ENCODE results near the gene GTF3C6.
A peak's percentile ranks its signal among the peaks of the same experiment; 100 is the strongest.
"Not testable (repeated sequence)": the region's sequence is repeated elsewhere in the genome, so short reads cannot be mapped to it uniquely, and the experiment has no call there.

GTF3C6 gene

DNA sequence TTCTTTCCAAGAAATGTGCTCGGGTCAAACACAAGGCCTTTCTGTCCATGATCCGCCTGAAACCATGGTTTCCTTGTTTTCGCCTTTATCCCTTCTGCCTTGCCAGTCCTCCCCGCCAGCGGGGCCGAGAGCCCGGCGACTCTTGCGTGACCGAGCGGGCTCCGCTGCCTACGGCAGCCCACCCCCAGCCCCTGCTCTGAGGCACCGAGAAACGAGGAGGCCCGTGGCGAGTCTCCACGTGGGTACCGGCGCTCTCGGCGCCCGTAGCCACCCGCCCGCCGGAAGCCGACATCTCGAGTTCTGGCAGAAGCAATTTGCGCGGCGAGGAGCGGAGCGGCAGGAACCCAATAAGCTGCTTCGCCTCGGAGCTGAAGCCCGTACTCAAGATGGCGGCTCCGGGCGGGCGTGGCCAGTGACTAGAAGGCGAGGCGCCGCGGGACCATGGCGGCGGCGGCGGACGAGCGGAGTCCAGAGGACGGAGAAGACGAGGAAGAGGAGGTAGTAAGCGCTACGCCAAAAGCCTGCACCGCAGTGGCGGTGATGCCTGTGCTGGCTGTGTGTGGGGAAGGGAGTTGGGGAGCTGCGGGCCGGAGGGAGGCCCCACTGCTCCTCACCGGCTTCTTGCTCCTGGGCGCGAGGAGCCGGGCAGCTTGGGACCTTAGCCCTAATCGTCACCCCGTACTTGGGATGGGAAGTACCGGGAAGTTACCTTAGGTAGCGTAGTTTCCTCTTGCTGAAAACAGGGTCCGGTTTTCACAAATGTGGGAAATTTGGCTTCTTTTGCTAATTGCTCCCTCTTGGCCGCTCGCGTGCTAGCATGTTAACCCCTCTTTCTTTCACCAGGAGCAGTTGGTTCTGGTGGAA, at the start of gene GTF3C6:
TSS of gene GTF3C6 (plus strand) at position 378 of the 864 bp plus-strand sequence. CDS start at position 442, 64 bp downstream.
- DNase-seq, result peak; percentile 92 to 94

GRCh38 chr6:110930781-110931180, 27.7 kb upstream of the GTF3C6 start:
- no peak for DNase-seq

GRCh38 chr6:110933912-110934311, 24.6 kb upstream of the GTF3C6 start:
- no peak for DNase-seq

DNA sequence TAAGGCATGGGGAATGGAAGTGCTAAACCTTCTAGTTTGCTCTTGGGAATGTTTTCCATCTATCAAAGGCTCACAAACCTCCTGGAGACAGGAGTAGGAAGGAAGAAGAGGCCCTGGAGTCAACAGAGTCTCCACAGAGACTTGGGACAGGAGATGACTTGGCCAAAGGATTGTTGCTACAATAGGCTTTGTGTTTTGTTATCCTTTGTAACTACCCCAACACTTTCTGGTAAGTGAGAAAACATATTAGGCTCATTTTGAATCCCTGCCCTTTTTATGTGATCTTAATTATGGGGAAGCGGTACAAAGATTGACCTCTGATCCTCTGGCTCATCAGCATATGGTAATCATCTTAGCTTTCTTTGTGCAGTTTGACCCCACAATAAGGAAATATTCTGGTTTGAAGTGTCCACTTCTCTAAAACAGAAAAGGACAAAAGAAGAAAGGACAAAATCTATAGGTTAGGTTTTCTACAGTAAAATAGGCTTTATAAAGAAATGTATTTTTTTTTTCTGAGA, 24.1 kb upstream of the GTF3C6 start:
- DNase-seq, result no peak

DNA sequence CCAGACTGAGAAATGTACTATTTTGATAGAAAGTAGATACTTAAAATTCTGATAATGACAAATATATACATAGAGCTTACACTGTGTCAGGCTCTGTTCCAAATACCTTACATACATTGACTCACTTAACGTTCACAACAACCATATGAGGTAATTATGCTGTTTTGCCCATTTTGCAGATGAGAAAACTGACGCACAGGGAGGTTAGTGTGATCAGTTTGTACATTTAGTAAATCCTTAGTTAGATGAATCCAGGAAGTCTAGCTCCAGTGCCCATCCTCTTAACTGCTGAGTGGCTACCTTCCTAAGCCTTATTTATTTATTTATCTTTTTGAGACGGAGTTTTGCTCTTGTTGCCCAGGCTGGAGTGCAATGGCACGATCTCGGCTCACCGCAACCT, 23.3 kb upstream of the GTF3C6 start:
- no peak for DNase-seq

DNA sequence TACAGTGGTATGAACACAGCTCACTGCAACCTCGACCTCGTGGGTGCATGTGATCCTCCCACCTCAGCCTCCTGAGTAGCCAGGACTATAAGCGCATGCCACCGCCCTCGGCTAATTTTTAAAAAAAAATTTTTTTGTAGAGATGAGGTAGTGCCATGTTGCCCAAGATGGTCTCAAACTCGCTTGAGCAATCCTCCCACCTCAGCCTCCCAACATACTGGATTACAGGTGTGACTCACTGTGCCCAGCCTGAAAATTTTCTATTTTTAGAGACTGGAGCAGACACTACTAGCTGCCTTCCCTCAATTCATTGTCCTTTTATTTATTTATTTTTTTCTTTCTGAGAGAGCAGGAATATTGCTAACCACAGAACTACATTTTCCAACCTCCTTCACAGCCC, 20.3 kb upstream of the GTF3C6 start:
- DNase-seq, result no peak

- no peak for DNase-seq
These were observed 18.9 kb upstream of the GTF3C6 start for GRCh38 chr6:110939429-110940200.

GRCh38 chr6:110944681-110945151, 13.8 kb upstream of the GTF3C6 start:
- peak; percentile 37 to 42 for DNase-seq

- no peak for DNase-seq
These were observed 12.0 kb upstream of the GTF3C6 start for GRCh38 chr6:110946498-110946897.

DNA sequence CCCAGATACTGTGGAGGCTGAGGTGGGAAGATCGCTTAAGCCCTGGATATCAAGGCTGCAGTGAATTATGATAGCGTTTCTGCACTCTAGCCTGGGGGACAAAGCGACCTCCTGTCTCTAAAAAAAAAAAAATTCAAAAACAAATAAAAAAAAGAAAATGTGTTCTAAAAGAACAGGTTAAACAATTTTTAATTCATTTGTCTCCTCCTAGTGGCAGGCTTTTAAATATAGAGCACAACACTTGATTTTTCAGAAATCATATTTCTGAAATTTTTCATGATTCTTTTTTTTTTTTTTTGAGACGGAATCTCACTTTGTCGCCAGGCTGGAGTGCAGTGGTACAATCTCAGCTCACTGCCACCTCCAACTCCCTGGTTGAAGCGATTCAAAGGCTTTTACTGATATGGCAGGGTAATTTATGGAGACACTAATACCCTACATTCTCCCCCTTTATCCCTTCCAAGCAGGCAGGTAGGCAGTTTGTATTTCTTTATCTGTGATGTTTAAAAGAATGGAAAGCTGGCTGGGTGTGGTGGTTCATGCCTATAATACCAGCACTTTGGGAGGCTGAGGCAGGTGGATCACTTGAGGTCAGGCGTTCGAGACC, 8.7 kb upstream of the GTF3C6 start:
- peak in 1 of 2 donors; percentile 59 for DNase-seq

- no peak for DNase-seq
These were observed 8.1 kb upstream of the GTF3C6 start for GRCh38 chr6:110950440-110950839.

- DNase-seq, result no peak
These were observed 7.5 kb upstream of the GTF3C6 start for GRCh38 chr6:110951008-110951407.

- no peak for DNase-seq
These were observed 6.3 kb upstream of the GTF3C6 start for GRCh38 chr6:110951986-110952794.

GRCh38 chr6:110953633-110954303, 4.7 kb upstream of the GTF3C6 start:
- DNase-seq, result no peak

- no peak for DNase-seq
These were observed 1.5 kb downstream of the GTF3C6 start for GRCh38 chr6:110960014-110960390.

DNA sequence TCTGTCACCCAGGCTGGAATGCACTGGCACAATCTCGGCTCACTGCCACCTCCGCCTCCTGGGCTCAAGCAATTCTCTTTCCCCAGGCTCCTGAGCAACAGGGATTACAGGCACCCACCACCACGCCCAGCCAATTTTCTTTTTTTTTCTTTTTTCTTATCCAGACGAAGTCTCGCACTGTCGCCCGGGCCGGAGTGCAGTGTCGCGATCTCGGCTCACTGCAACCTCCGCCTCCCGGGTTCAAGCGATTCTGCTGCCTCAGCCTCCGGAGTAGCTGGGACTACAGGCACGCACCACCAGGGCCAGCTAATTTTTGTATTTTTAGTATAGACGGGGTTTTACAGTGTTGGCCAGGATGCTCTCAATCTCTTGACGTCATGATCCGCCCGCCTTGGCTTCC, 4.1 kb downstream of the GTF3C6 start:
- not testable (repeated sequence) for DNase-seq

- no peak for DNase-seq
These were observed 7.2 kb downstream of the GTF3C6 start for GRCh38 chr6:110965629-110966229.

GRCh38 chr6:110968661-110969060, 10.2 kb downstream of the GTF3C6 start:
- DNase-seq, result not testable (repeated sequence)

DNA sequence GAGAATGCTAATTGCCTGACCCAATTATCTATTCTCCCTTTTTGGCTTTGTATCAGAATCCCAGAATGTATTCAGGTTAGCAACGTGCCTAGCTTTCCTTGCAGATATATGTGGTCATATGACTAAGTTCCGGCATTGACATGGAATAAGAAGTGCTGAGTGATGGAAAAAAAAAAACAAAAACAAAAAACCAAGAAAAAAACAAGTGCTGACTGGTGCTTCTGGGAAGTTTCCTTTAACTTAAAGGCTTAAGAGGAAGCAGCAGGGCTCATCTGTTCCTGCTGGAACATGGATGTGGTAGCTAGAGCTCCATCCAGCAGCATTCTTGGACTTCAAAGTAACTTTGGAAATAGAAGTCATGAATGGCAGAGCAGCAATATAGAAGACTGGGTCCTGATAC, 13.0 kb downstream of the GTF3C6 start:
- no peak for DNase-seq

DNA sequence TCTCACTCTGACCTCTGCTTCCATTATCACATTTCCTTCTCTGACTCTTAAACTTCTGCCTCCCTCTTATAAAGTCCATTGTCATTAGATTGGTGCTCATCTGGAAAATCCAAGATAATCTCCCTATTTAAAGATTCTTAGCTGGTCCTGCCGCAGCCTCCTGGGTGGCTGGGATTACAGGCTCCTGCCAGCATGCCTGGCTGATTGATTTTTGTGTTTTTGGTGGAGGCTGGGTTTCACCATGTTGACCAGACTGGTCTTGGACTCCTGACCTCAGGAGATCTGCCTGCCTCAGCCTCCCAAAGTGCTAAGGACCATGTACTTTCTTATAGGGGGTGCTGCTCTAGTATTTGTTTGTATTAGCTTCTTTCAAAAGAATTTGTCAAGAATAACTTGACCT, 18.1 kb downstream of the GTF3C6 start:
- DNase-seq, result no peak

DNA sequence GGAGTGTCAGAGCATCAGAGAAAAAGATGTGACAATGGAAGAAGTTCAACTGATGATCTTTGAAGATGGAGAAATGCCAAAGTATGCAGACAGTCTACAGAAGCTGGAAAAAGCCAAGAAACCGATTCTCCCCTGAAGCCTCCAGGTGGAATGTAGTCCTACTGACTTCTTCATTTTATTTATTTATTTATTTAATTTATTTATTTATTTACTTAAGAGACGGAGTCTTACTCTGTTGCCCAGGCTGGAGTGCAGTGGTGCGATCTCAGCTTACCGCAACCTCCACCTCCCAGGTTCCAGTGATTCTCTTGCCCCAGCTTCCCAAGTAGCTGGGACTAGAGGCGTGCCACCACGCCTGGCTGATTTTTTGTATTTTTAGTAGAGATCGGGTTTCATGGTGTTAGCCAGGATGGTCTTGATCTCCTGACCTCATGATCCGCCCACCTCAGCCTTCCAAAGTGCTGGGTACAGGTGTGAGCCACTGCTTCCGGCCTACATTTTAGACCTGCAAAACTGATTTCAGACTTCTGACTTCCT, 21.1 kb downstream of the GTF3C6 start:
- peak in 1 of 2 donors; percentile 17 for DNase-seq

Measured in CD4-positive, alpha-beta T cell treated with Interferon alpha-2 for 1 hour (primary cell).